ENCODE data around the gene PLXNA4.

The PLXNA4 gene

DNA sequence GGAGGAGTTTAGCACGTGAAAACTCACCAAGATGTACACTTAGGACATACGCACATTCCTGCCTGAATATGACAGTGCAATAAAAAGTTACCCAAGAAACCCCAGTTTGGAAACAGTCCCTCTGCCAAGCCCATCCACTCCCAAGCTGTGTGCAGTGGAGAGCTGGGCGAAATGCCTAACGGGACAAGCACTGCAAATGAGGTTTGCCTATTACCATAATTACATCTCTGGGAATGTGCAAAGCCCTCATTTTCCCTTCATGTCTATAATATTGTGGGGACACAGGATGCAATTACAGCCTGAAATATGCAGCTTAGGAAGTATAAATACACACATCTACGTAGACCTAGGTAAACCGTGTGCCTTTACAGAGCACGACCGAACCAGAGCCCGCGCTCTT is 117.5 kb downstream of the PLXNA4 start:
- TF ChIP-seq, protein P1, sequence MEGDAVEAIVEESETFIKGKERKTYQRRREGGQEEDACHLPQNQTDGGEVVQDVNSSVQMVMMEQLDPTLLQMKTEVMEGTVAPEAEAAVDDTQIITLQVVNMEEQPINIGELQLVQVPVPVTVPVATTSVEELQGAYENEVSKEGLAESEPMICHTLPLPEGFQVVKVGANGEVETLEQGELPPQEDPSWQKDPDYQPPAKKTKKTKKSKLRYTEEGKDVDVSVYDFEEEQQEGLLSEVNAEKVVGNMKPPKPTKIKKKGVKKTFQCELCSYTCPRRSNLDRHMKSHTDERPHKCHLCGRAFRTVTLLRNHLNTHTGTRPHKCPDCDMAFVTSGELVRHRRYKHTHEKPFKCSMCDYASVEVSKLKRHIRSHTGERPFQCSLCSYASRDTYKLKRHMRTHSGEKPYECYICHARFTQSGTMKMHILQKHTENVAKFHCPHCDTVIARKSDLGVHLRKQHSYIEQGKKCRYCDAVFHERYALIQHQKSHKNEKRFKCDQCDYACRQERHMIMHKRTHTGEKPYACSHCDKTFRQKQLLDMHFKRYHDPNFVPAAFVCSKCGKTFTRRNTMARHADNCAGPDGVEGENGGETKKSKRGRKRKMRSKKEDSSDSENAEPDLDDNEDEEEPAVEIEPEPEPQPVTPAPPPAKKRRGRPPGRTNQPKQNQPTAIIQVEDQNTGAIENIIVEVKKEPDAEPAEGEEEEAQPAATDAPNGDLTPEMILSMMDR (IDR thresholded peaks at IDR 0.05; ENCODE audit: low read depth, low read length) = no peak
- no peak for DNase-seq
- no peaks in the 10 kb centered on the region for H3K9me3 ChIP-seq
- no peak overlapping the region for H3K4me3 ChIP-seq (ENCODE audit: low read depth, low read length)
- H3K4me1 ChIP-seq = peaks cover 34% of the 10 kb centered on the region
- H3K27me3 ChIP-seq = no peaks in the 10 kb centered on the region
- H3K36me3 ChIP-seq = peaks cover 10% of the 10 kb centered on the region; the same call in 1 of the 2 replicates

- DNase-seq = no peak
- peaks cover 35% of the 10 kb centered on the region for H3K4me1 ChIP-seq
- H3K4me3 ChIP-seq (ENCODE audit: low read depth, low read length) = no peak overlapping the region
- no peaks in the 10 kb centered on the region for H3K9me3 ChIP-seq
- TF ChIP-seq, protein P1 (IDR thresholded peaks at IDR 0.05; ENCODE audit: low read depth, low read length) = no peak
- peaks cover 10% of the 10 kb centered on the region; the same call in 1 of the 2 replicates for H3K36me3 ChIP-seq
- H3K27me3 ChIP-seq = no peaks in the 10 kb centered on the region
Observed at GRCh38 chr7:132457658-132458057, 118.6 kb downstream of the PLXNA4 start.

- H3K27me3 ChIP-seq = no peaks in the 10 kb centered on the region
- DNase-seq = peak; percentile 82
- H3K9me3 ChIP-seq = no peaks in the 10 kb centered on the region
- H3K36me3 ChIP-seq = peaks cover 10% of the 10 kb centered on the region; the same call in 1 of the 2 replicates
- no peak overlapping the region for H3K4me3 ChIP-seq (ENCODE audit: low read depth, low read length)
- TF ChIP-seq, protein P1 (IDR thresholded peaks at IDR 0.05; ENCODE audit: low read depth, low read length) = no peak
- H3K4me1 ChIP-seq = peaks cover 34% of the 10 kb centered on the region
Observed at GRCh38 chr7:132456418-132456817, 119.9 kb downstream of the PLXNA4 start.

DNA sequence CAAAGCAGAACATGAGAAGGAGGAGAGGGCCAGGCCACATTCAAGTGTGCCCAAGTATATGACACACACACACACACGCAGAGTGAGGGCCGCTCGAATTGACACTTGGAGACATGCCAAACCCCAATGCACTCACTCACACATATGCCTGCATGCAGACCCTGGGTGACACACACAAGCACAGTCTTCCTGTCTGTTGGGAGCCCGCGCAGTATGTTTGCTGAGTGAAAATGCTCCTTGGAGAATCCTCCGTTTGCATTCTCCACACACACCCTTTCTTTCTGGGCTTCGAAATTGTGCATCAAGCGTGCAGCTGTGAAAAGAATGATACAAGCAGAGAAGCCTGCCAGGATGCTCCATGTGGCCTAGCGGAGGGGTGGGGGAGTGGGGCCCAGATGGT is 120.9 kb downstream of the PLXNA4 start:
- Histone ChIP-seq H3K4me1 (peaks cover 23% of the 10 kb centered on the region), H3K9me3 (no peaks in the 10 kb centered on the region), H3K27me3 (no peaks in the 10 kb centered on the region), H3K36me3 (peaks cover 10% of the 10 kb centered on the region; the same call in 1 of the 2 replicates), H3K4me3 (ENCODE audit: low read depth, low read length) (no peak overlapping the region)
- TF ChIP-seq, protein P1 (IDR thresholded peaks at IDR 0.05; ENCODE audit: low read depth, low read length) = no peak
- peak; percentile 42 for DNase-seq

- H3K9me3 ChIP-seq = no peaks in the 10 kb centered on the region
- H3K4me3 ChIP-seq (ENCODE audit: low read depth, low read length) = no peak overlapping the region
- TF ChIP-seq, protein P1 (IDR thresholded peaks at IDR 0.05; ENCODE audit: low read depth, low read length) = no peak
- no peaks in the 10 kb centered on the region for H3K27me3 ChIP-seq
- peaks cover 26% of the 10 kb centered on the region for H3K4me1 ChIP-seq
- DNase-seq = no peak
- H3K36me3 ChIP-seq = peaks cover 10% of the 10 kb centered on the region; the same call in 1 of the 2 replicates
Observed at GRCh38 chr7:132453826-132454225, 122.4 kb downstream of the PLXNA4 start.

DNA sequence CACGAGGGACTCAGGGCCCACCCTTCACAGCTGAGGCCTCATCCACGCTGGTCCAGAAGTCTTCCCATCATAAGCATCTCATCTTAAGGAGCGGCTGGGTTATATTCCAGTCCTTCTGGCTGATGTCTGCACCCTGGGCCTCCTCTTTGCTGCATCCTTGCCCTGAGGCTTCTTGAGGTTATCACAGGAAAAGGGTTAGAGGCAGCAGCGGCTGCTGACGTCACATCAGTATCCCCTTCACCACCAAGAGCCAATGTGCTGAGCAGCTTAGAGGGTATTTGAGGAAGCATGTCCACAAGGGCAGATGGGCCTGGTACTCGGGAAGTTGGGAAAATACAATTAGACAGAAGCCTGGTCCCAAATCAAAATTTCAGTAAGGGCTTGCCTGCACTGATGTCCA is 125.1 kb downstream of the PLXNA4 start:
- TF ChIP-seq, protein P1 (IDR thresholded peaks at IDR 0.05; ENCODE audit: low read depth, low read length) = no peak
- Histone ChIP-seq H3K27me3 (no peaks in the 10 kb centered on the region), H3K4me1 (peaks cover 19% of the 10 kb centered on the region), H3K36me3 (peaks cover 10% of the 10 kb centered on the region; the same call in 1 of the 2 replicates), H3K9me3 (no peaks in the 10 kb centered on the region), H3K4me3 (ENCODE audit: low read depth, low read length) (no peak overlapping the region)
- no peak for DNase-seq
